ENCODE data around the gene CD99L2.

DNA sequence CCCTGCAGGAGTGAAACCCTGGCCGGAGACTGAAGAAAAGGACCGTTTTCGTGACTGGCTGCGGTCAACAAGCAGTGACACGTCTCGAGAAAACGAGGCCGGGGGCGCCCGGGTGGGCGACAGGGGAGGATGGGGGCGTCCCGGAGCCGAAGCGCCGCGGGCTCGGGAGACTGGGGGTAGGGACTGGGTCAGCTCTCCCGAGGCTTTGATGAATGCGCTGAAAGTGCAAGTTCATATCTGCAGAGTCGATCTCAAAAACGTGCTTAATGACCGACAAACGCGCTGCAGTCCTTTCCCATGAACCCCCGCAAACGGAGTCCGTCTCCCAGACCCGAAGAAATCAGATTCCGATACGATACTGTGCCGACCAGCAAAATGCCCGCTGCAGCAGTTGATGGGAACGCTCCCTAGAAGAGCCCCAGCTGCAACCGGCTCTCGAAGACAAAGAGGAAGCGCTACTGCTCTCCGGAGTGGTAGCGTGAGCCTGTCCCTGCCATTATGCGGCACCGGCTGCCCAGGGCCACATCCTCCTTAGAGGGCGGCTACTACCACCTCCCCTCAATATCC, 806 bp upstream of the CD99L2 start:
- TF ChIP-seq POLR2A (IDR thresholded peaks at IDR 0.05): no peak
- no peak for TF ChIP-seq POLR2AphosphoS5 (IDR thresholded peaks at IDR 0.05)

Measured in gastroesophageal sphincter (tissue), 2 donors.